Keratinocyte (primary cell): ENCODE results near the gene FRY. TPM values are rescaled to one million over a fixed set of nuclear protein-coding genes. Genes with fewer than 3 reads are reported as not detected.

ENCODE experiments used
- DNase-seq: peaks from one replicate; pipeline ENCODE4 v3.0.0-alpha.2; 2011; ENCODE audit warnings: low read depth, missing footprints, low spot score
- FAIRE-seq: peaks from 2 replicates; lab custom pipeline; 2011; peaks lifted over from hg19 to GRCh38; lab: Jason Lieb, UNC
- H2AFZ ChIP-seq: 2 replicates; pipeline ENCODE4 v1.6.0; 2012; ENCODE audit warnings: low read length, control low read depth, inconsistent platforms; ENCODE audit not compliant: control insufficient read depth
- H3K27ac ChIP-seq: 2 replicates; pipeline ENCODE4 v1.5.1; 2011; ENCODE audit warnings: low read length; ENCODE audit not compliant: control insufficient read depth, insufficient read depth
- H3K27me3 ChIP-seq: 3 replicates; pipeline ENCODE4 v1.6.0; 2011; ENCODE audit warnings: low read length; ENCODE audit not compliant: control insufficient read depth, insufficient read depth; ENCODE audit errors: extremely low read depth
- H3K36me3 ChIP-seq, 2 experiments: 2 replicates in 1 of 2; 3 replicates in 1 of 2; pipeline ENCODE4 v1.5.1; 2011; ENCODE audit warnings: low read length in 2 of 2, mild to moderate bottlenecking in 1 of 2; ENCODE audit not compliant: control insufficient read depth in 2 of 2, insufficient read depth in 2 of 2; ENCODE audit errors: extremely low read depth in 1 of 2
- H3K4me1 ChIP-seq: 3 replicates; pipeline ENCODE4 v1.5.1; 2011; ENCODE audit warnings: low read length; ENCODE audit not compliant: control insufficient read depth, insufficient read depth; ENCODE audit errors: extremely low read depth
- H3K4me2 ChIP-seq: 3 replicates; pipeline ENCODE4 v1.6.0; 2011; ENCODE audit warnings: low read depth, low read length; ENCODE audit not compliant: control insufficient read depth, insufficient read depth; ENCODE audit errors: extremely low read depth
- H3K4me3 ChIP-seq, 3 experiments: fragments of 200-600 bp in 1 of 3; sonication (generic) in 1 of 3; 2 replicates in 2 of 3; 3 replicates in 1 of 3; pipeline ENCODE4 v1.5.1; 2011 to 2016; ENCODE audit warnings: low read length in 3 of 3, mild to moderate bottlenecking in 3 of 3, control low read depth in 2 of 3, inconsistent platforms in 1 of 3, low read depth in 1 of 3, mixed read lengths in 1 of 3, mixed run types in 1 of 3, moderate library complexity in 1 of 3; ENCODE audit not compliant: control insufficient read depth in 2 of 3, insufficient read depth in 2 of 3; ENCODE audit errors: extremely low read depth in 1 of 3
- H3K79me2 ChIP-seq: 2 replicates; pipeline ENCODE4 v1.6.0; 2012; ENCODE audit warnings: low read length; ENCODE audit not compliant: control insufficient read depth, insufficient read depth
- H3K9ac ChIP-seq: 3 replicates; pipeline ENCODE4 v1.6.0; 2011; ENCODE audit warnings: low read length; ENCODE audit not compliant: control insufficient read depth, insufficient read depth; ENCODE audit errors: extremely low read depth
- H3K9me1 ChIP-seq: 3 replicates; pipeline ENCODE4 v1.6.0; 2011; ENCODE audit warnings: low read length; ENCODE audit not compliant: control insufficient read depth, insufficient read depth; ENCODE audit errors: extremely low read depth
- H3K9me3 ChIP-seq: 2 replicates; pipeline ENCODE4 v1.5.1; 2012; ENCODE audit warnings: low read depth, low read length; ENCODE audit not compliant: control insufficient read depth
- H4K20me1 ChIP-seq: 3 replicates; pipeline ENCODE4 v1.6.0; 2011; ENCODE audit warnings: low read length; ENCODE audit not compliant: control insufficient read depth, insufficient read depth; ENCODE audit errors: extremely low read depth
- CTCF ChIP-seq, 3 experiments: IDR thresholded peaks in 1 of 3; conservative IDR thresholded peaks in 1 of 3; optimal IDR thresholded peaks in 1 of 3; 2 replicates in 2 of 3; 3 replicates in 1 of 3; pipeline versions ENCODE3 to v1.5.1; 2011; ENCODE audit warnings: low read length in 3 of 3, mild to moderate bottlenecking in 3 of 3, moderate library complexity in 2 of 3, control low read depth in 1 of 3, inconsistent platforms in 1 of 3; ENCODE audit not compliant: insufficient read depth in 2 of 3; ENCODE audit errors: extremely low read depth in 1 of 3
- EZH2 ChIP-seq: IDR thresholded peaks from one replicate; pipeline ENCODE4 v1.6.1; 2012; ENCODE audit warnings: inconsistent platforms, mild to moderate bottlenecking, low read length, moderate library complexity
- dilution Hi-C: fragments of 300-500 bp; cut with MboI; formaldehyde crosslinking; loops from one replicate; pipeline ENCODE4 v1.7.0; 2020; ENCODE audit warnings: low sequenced_read_pairs; ENCODE audit not compliant: extremely low pct_ligation_motif_present
- polyA plus RNA-seq, 5 experiments: library from polyadenylated mRNA; depleted of rRNA in 3 of 5; stranded (reverse) in 3 of 5; stranded (forward) in 1 of 5; unstranded in 1 of 5; fragments of >200 nt; gene quantifications; 1 replicate in 1 of 5; 2 replicates in 3 of 5; 3 replicates in 1 of 5; pipeline versions ENCODE4 v1.2.1 to v1.2.3, GENCODE V29; 2011 to 2012; ENCODE audit warnings: missing spikeins in 2 of 5, low read depth in 1 of 5, low replicate concordance in 1 of 5

The FRY gene
- polyA plus RNA-seq, 1 donor (not counting 4 experiments of a cell fraction or from before 2014, with no cell fraction given), result 0.80 TPM

DNA sequence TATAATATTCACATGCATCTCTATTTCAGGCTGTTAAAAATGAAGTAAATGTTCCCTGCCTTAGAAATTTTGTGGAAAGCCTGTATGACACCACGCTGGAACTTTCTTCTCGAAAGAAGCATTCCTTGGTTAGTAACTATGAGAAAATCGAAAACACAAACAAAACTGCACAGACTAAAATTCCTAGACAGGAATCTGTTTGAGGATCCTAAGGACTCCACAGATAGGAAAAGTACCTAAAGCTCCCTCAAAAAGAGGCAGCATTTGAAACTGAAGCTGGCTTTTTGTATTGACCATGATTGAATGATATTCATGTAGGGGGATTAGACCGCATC lies 103.4 kb downstream of the FRY start:
- H3K9me3 ChIP-seq, result no peaks in the 10 kb centered on the region
- DNase-seq (no peak), FAIRE-seq (no peak)
- H3K79me2 ChIP-seq, result no peaks in the 10 kb centered on the region
- H3K9ac ChIP-seq, result no peak overlapping the region
- no peak overlapping the region for H3K4me3 ChIP-seq
- no peaks in the 10 kb centered on the region for H4K20me1 ChIP-seq
- H3K36me3 ChIP-seq, result no peaks in the 10 kb centered on the region
- TF ChIP-seq EZH2 (no peak), CTCF (optimal IDR thresholded peaks at IDR 0.05 in 1 of 3, IDR thresholded peaks at IDR 0.05 in 1 of 3, conservative IDR thresholded peaks at IDR 0.05 in 1 of 3; ENCODE audit: extremely low read depth in 1 of 3, insufficient read depth in 2 of 3, low read length in 3 of 3) (no peak)
- H2AFZ ChIP-seq, result no peak overlapping the region
- no peak overlapping the region for H3K27ac ChIP-seq
- H3K4me1 ChIP-seq, result no peaks in the 10 kb centered on the region
- H3K27me3 ChIP-seq, result no peaks in the 10 kb centered on the region
- dilution Hi-C loops, result no loop called here
- no peaks in the 10 kb centered on the region for H3K9me1 ChIP-seq
- no peak overlapping the region for H3K4me2 ChIP-seq

- Histone ChIP-seq H4K20me1 (no peaks in the 10 kb centered on the region), H2AFZ (no peak overlapping the region), H3K4me1 (no peaks in the 10 kb centered on the region), H3K9me1 (no peaks in the 10 kb centered on the region), H3K36me3 (no peaks in the 10 kb centered on the region), H3K4me3 (no peak overlapping the region), H3K9ac (no peak overlapping the region), H3K27ac (no peak overlapping the region), H3K4me2 (no peak overlapping the region), H3K79me2 (no peaks in the 10 kb centered on the region), H3K9me3 (no peaks in the 10 kb centered on the region), H3K27me3 (no peaks in the 10 kb centered on the region)
- FAIRE-seq, result no peak
- no peak for TF ChIP-seq EZH2
- TF ChIP-seq CTCF (optimal IDR thresholded peaks at IDR 0.05 in 1 of 3, IDR thresholded peaks at IDR 0.05 in 1 of 3, conservative IDR thresholded peaks at IDR 0.05 in 1 of 3; ENCODE audit: extremely low read depth in 1 of 3, insufficient read depth in 2 of 3, low read length in 3 of 3), result no peak
- no peak for DNase-seq
- dilution Hi-C loops, result no loop called here
Observed at GRCh38 chr13:32135655-32136054, 104.1 kb downstream of the FRY start.
